Neural cell (in vitro differentiated cells): Measurements from ENCODE around the gene LONRF2.

ENCODE experiments used
- EZH2 ChIP-seq: fragments of 200-600, 300-800 bp; shearing (Covaris generic), sonication (generic); IDR thresholded peaks from 2 replicates; pipeline ENCODE4 v1.6.1; 2014; ENCODE audit warnings: antibody characterized with exemption, low read length, borderline replicate concordance, mild to moderate bottlenecking; ENCODE audit not compliant: insufficient read depth, poor library complexity, severe bottlenecking
- MXI1 ChIP-seq: fragments of 450-650 bp; conservative IDR thresholded peaks from 2 replicates; pipeline ENCODE4 v1.6.1; 2014; ENCODE audit warnings: antibody characterized with exemption, mild to moderate bottlenecking; ENCODE audit not compliant: poor library complexity, severe bottlenecking
- POLR2AphosphoS5 ChIP-seq: IDR thresholded peaks from 2 replicates; pipeline ENCODE4 v1.6.1; 2012
- TAF1 ChIP-seq: IDR thresholded peaks from 2 replicates; pipeline ENCODE4 v1.6.1; 2012; ENCODE audit warnings: low read depth
- TF ChIP-seq, protein P1 (sequence below): fragments of 450-650 bp; IDR thresholded peaks from 2 replicates; pipeline ENCODE4 v1.5.1; 2014; ENCODE audit warnings: antibody characterized with exemption, mild to moderate bottlenecking, moderate library complexity; ENCODE audit not compliant: poor library complexity, severe bottlenecking
- TF ChIP-seq, protein P2 (sequence below): IDR thresholded peaks from 2 replicates; pipeline ENCODE4 v1.6.1; 2012; ENCODE audit warnings: borderline replicate concordance

DNA sequence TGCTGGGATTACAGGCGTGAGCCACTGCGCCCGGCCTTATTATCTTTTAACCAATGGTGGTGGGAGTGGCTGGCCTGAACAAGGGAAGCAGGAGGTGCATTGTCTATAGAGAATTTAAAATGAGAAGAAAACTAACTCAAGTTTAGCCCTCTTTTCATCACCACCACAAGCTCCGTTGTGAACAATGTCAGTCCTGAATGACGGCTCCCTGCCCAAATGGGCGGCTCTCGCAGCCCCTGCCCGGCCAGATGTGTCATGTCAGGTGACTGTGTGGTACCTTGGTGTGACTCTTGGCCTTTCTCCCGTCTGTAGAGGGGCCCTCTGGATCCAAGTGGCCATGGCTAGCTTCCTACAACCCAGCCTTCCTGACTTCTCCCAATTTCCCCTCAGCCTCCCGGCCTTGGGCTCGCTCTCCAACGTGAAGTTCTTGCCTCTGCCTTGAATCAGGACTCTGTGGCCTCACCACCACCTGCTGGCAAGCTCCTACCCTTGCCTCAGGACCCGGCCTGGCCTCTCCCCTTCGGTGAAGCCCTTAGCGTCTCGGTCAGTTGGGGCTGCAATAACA lies 67.6 kb downstream of the LONRF2 start:
- TF ChIP-seq, protein P1, sequence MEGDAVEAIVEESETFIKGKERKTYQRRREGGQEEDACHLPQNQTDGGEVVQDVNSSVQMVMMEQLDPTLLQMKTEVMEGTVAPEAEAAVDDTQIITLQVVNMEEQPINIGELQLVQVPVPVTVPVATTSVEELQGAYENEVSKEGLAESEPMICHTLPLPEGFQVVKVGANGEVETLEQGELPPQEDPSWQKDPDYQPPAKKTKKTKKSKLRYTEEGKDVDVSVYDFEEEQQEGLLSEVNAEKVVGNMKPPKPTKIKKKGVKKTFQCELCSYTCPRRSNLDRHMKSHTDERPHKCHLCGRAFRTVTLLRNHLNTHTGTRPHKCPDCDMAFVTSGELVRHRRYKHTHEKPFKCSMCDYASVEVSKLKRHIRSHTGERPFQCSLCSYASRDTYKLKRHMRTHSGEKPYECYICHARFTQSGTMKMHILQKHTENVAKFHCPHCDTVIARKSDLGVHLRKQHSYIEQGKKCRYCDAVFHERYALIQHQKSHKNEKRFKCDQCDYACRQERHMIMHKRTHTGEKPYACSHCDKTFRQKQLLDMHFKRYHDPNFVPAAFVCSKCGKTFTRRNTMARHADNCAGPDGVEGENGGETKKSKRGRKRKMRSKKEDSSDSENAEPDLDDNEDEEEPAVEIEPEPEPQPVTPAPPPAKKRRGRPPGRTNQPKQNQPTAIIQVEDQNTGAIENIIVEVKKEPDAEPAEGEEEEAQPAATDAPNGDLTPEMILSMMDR, result no peak
- TF ChIP-seq, protein P2, sequence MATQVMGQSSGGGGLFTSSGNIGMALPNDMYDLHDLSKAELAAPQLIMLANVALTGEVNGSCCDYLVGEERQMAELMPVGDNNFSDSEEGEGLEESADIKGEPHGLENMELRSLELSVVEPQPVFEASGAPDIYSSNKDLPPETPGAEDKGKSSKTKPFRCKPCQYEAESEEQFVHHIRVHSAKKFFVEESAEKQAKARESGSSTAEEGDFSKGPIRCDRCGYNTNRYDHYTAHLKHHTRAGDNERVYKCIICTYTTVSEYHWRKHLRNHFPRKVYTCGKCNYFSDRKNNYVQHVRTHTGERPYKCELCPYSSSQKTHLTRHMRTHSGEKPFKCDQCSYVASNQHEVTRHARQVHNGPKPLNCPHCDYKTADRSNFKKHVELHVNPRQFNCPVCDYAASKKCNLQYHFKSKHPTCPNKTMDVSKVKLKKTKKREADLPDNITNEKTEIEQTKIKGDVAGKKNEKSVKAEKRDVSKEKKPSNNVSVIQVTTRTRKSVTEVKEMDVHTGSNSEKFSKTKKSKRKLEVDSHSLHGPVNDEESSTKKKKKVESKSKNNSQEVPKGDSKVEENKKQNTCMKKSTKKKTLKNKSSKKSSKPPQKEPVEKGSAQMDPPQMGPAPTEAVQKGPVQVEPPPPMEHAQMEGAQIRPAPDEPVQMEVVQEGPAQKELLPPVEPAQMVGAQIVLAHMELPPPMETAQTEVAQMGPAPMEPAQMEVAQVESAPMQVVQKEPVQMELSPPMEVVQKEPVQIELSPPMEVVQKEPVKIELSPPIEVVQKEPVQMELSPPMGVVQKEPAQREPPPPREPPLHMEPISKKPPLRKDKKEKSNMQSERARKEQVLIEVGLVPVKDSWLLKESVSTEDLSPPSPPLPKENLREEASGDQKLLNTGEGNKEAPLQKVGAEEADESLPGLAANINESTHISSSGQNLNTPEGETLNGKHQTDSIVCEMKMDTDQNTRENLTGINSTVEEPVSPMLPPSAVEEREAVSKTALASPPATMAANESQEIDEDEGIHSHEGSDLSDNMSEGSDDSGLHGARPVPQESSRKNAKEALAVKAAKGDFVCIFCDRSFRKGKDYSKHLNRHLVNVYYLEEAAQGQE, result no peak
- TF ChIP-seq POLR2AphosphoS5 (no peak), EZH2 (no peak), MXI1 (no peak), TAF1 (no peak)
